AG04449 (cell line): Measurements from ENCODE around the gene GPC5.

Experiments
- CTCF ChIA-PET: fragments of 350-600 bp; formaldehyde crosslinking; extraction: SDS; loops from one replicate; lab custom pipeline; 2021; ENCODE audit warnings: antibody characterized with exemption; lab: Yijun Ruan, JAX
- POLR2A ChIA-PET: fragments of 400-600, 350-600 bp; formaldehyde crosslinking; extraction: SDS; loops from one replicate; lab custom pipeline; 2020; ENCODE audit warnings: antibody characterized with exemption, inconsistent platforms; lab: Yijun Ruan, JAX
- DNase-seq: peaks from one replicate; pipeline ENCODE4 v3.0.0-alpha.2; 2010; ENCODE audit warnings: low read depth, low spot score
- H3K4me3 ChIP-seq: 2 replicates; pipeline ENCODE4 v1.5.1; 2011; ENCODE audit warnings: low read depth, mild to moderate bottlenecking, control low read depth, low read length
- TF ChIP-seq, protein P1 (sequence below): IDR thresholded peaks from one replicate; pipeline ENCODE4 v1.5.1; 2011; ENCODE audit warnings: mild to moderate bottlenecking, moderate library complexity, low read length, control low read depth, inconsistent platforms; ENCODE audit not compliant: insufficient read depth; ENCODE audit errors: missing control alignments

Gene GPC5

GRCh38 chr13:91698767-91699166 lies 300.3 kb downstream of the GPC5 start:
- TF ChIP-seq, protein P1, sequence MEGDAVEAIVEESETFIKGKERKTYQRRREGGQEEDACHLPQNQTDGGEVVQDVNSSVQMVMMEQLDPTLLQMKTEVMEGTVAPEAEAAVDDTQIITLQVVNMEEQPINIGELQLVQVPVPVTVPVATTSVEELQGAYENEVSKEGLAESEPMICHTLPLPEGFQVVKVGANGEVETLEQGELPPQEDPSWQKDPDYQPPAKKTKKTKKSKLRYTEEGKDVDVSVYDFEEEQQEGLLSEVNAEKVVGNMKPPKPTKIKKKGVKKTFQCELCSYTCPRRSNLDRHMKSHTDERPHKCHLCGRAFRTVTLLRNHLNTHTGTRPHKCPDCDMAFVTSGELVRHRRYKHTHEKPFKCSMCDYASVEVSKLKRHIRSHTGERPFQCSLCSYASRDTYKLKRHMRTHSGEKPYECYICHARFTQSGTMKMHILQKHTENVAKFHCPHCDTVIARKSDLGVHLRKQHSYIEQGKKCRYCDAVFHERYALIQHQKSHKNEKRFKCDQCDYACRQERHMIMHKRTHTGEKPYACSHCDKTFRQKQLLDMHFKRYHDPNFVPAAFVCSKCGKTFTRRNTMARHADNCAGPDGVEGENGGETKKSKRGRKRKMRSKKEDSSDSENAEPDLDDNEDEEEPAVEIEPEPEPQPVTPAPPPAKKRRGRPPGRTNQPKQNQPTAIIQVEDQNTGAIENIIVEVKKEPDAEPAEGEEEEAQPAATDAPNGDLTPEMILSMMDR, result no peak
- POLR2A ChIA-PET, result no interaction called here
- H3K4me3 ChIP-seq, result no peak overlapping the region
- DNase-seq, result no peak
- CTCF ChIA-PET, result no interaction called here

- no peak overlapping the region for H3K4me3 ChIP-seq
- POLR2A ChIA-PET, result no interaction called here
- TF ChIP-seq, protein P1, result no peak
- CTCF ChIA-PET, result no interaction called here
- DNase-seq, result no peak
Observed at GRCh38 chr13:91699863-91700262, 301.4 kb downstream of the GPC5 start.

DNA sequence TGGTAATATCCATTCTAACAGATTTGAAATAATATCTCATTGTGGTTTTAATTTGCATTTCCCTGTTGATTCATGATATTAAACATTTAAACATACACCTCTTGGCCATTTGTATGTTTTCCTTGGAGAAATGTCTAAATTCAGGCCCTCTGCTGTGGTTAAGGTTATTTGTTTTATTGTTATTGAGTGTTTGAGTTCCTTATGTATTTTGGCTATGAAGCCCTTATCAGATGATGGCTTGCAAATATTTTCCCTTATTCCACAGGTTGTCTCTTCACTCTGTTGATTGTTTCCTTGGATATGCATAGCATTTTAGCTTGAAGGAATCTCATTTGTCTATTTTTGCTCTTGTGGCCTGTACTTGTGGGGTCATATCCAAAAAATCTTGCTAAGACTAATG lies 303.6 kb downstream of the GPC5 start:
- CTCF ChIA-PET, result no interaction called here
- no peak overlapping the region for H3K4me3 ChIP-seq
- DNase-seq, result no peak
- TF ChIP-seq, protein P1, result no peak
- POLR2A ChIA-PET, result no interaction called here

DNA sequence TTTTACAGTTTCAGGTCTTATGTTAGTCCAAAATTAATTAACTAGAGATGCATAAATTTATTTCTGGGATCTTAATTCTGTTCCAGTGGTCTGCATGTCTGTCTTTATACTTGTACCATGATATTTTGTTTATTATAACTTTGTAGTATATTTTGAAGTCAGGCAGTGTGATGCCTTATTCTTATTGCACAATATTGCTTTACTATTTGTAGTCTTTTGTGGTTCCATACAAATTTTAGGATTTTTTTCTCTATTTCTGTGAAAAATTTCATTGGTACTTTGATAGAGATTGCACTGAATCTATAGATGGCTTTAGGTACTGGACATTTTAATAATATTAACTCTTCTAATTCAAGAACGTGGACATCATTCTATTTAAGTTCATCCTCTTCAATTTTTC lies 304.0 kb downstream of the GPC5 start:
- DNase-seq, result no peak

GRCh38 chr13:91704398-91704797 lies 306.0 kb downstream of the GPC5 start:
- ChIA-PET CTCF (no interaction called here), POLR2A (no interaction called here)

More for the DNA sequence above, 304.0 kb downstream of the GPC5 start:
- CTCF ChIA-PET, result no interaction called here
- H3K4me3 ChIP-seq, result no peak overlapping the region
- POLR2A ChIA-PET, result no interaction called here
- TF ChIP-seq, protein P1, result no peak

GRCh38 chr13:91708558-91708957 lies 310.1 kb downstream of the GPC5 start:
- ChIA-PET CTCF (no interaction called here), POLR2A (no interaction called here)
- DNase-seq, result no peak
- H3K4me3 ChIP-seq, result no peak overlapping the region
- TF ChIP-seq, protein P1, result no peak

More at GRCh38 chr13:91704398-91704797, 306.0 kb downstream of the GPC5 start:
- TF ChIP-seq, protein P1, result no peak
- DNase-seq, result no peak
- H3K4me3 ChIP-seq, result no peak overlapping the region
